ENCODE measurements around the gene MED15.

MED15 gene

DNA sequence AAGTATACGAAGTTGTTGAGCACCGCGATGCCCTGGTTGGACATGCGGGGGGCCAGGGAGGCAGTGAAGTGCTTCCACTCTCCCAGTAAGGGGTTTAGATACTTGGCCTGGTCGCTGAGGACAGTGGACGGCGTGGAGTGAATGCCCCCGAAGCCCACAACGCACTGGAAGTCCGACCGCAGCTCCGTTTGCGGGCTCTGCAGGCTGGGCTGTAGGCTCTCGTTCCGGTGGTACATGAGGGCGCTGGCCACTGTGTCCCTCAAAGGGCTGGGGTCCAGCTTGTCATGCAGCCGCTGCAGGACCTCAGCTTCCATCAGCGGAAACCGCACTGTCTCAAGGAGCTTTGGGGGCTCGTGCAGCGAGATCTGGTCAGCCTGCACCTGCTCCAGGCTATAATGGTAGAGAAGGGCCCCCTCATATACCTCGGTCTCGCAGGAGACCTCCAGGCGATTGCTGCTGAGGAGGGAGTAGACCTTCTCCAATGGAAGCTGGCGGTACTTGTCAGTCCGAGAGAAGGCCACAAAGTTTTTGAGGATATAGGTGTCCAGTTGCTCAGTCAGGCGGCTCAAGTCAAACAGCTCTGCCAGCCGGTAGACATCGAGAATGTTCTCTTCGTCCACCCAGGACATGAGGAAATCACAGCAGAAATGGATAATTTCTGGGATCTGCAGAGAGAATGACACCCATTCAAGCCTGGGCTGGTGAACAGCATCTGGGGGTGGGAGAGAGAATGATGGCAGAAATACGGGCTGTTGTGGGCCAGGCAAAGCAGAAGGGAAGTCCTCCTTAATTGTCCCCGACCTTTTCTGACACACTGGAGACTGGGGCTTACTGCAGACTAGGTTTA is 42.3 kb upstream of the MED15 start:
- TF ChIP-seq, protein P1, sequence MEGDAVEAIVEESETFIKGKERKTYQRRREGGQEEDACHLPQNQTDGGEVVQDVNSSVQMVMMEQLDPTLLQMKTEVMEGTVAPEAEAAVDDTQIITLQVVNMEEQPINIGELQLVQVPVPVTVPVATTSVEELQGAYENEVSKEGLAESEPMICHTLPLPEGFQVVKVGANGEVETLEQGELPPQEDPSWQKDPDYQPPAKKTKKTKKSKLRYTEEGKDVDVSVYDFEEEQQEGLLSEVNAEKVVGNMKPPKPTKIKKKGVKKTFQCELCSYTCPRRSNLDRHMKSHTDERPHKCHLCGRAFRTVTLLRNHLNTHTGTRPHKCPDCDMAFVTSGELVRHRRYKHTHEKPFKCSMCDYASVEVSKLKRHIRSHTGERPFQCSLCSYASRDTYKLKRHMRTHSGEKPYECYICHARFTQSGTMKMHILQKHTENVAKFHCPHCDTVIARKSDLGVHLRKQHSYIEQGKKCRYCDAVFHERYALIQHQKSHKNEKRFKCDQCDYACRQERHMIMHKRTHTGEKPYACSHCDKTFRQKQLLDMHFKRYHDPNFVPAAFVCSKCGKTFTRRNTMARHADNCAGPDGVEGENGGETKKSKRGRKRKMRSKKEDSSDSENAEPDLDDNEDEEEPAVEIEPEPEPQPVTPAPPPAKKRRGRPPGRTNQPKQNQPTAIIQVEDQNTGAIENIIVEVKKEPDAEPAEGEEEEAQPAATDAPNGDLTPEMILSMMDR (IDR thresholded peaks at IDR 0.05), result no peak

DNA sequence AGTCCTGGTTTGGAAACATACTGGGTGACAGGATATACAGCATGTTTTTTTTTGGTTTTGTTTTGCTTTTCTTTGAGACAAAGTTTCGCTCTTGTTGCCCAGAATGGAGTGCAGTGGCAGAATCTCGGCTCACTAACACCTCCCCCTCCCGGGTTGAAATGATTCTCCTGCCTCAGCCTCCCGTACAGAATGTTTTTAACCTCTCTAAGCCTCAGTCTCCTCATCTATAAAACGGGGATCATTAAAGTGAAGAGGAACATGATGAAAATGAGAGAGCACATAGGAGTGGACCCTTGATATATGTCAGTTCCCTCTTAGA is 41.7 kb upstream of the MED15 start:
- TF ChIP-seq, protein P1 (IDR thresholded peaks at IDR 0.05), result no peak

DNA sequence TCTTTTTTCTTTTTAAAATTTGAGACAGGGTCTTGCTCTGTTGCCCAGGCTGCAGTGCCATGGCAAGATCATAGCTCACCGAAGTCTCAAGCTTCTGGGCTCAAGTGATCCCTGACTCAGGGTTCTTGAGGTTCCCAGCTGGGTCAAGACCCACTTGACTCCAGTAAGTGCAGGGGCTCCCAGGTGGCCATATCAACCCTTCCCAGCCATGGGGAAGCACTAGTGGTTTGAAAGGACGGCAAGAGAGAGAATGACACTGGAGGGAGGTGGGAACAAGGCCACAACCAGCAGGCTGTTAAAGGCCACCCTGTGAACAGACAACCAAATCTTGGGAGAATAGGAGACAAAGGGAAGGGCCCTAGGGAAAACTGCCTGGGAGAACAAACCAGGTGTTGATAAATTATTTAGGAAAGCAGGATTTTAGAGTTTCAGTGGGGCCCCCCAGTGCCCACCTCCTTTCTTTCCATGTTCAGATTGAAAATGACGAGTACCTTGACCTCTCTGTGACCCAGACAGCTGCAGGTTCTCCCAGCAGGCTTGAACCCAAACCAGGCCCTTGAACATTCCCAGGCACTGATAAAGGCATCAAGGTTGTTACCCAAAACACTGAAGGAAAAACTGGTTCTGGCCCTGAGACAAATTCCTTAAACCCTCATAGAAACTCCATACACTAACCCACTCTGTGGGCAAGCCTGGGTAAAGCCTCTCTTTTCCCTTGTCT is 40.6 kb upstream of the MED15 start:
- TF ChIP-seq, protein P1 (IDR thresholded peaks at IDR 0.05), result no peak

DNA sequence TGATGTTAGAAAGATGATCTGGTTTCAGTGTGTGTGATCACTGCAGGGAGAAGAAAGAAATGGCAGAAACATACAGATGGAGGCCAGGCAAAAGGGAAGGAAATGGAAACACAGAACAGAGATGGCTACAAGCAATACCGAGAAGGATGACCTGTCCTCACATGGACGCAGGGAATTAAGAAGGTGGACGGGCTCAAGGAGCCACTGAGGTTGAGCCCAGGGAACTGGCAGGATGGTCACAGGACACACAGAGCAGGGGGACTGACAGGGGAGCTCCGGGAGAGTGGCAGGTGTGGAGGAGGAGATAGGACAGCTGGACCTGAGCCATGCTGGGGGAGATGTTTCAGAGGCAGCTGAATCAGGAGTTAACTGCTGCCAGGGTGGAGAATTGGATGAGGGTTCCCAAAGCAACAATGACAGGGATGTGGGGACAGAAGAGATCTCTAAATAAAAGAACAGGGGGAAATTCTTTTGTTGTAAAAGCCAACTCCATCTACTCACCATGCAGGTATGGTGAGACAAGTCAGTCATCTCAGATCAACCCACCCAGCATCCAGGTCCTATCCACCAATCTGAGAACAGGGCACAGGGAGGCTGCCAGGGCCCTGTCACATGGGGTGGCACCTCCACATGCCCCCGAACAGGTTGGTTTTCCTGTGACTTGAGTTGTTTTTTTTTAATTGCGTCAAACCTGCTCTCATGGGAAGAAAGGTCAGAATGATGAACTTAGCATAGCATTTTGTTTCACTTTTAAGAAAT is 38.1 kb upstream of the MED15 start:
- TF ChIP-seq, protein P1 (IDR thresholded peaks at IDR 0.05), result no peak

DNA sequence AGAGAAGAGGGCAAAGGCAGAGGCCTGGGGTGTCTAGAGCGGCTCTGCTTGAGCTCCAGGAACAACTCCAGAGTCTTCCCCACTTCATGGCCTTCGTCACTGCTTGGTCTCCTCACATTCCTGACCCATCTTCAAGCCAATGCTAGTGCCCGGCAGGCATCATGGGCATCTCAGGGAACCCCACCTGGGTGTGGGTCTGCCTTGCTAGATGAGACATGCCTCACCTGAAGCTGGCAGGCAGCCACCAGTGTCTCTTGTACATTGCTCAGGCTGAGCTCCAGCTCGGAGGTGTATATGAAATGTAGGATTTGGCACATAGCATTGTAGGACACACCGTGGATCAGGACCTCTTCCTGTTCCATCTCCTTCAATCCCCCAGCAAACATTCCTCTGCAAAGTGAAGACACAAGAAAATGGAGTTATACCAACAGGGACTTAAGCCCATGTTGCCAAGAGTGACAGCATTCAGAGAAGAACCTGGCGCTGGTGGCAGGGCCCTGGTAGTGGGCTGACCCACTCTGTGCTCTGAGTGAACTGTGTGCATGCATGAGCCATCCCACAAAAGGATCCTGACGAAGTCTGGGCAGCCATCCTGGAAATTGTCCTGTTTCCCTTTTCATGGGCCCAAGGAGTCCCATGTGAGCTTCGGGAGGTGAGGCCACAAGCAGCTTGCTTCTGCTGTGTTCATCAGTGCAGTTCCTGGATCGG is 36.1 kb upstream of the MED15 start:
- TF ChIP-seq, protein P1 (IDR thresholded peaks at IDR 0.05), result no peak

DNA sequence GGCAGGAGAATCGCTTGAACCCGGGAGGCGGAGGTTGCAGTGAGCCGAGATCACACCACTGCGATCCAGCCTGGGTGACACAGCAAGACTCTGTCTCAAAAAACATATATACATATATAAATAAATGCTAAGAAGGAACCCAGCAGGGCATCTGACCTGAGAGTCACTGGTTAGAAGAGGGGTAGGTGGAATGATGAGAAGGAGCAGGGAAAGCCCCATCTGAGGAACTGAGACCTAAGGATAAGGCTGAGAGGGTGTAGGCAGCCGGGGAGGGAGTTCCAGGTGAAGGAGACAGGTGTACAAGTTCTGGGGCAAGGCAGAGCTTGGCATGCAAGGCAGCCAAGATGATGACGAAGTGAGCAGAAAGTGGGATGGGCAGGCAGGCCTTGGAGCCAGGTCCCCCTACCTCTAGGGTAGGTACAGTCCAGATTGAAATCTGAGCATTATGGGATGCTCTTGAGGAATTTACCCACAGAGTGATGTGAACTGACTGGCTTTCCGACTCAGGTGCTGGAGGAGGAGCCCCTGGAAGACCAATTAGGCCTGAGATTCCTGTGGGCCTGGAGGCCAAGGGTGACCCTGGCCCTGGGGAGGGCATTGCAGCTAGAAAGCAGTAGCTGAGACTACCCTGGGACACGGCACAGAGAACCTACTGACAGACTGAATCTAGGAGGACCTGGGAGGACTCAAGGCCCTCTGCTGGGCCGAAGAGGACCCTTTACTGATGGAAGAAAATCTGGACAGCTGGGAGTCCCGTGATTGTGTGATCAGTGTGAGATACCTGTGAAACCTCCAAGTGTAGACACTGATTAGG is 34.6 kb upstream of the MED15 start:
- TF ChIP-seq, protein P1 (IDR thresholded peaks at IDR 0.05), result no peak
